Heart right ventricle (tissue), 16 donors: ENCODE measurements around the gene NFIC. TPM values are rescaled to one million over a fixed set of nuclear protein-coding genes. Genes with fewer than 3 reads are reported as not detected.

Experiments used
- ATAC-seq, 8 donors: fragments of 200-7000 bp; cut with Tn5 transposase; one replicate each; pipeline ENCODE4 v1.9.1; 2020; ENCODE audit warnings: mild to moderate bottlenecking in 8 of 8, moderate library complexity in 8 of 8, moderate number of reproducible peaks in 1 of 8
- DNase-seq, 2 donors: peaks; one replicate each; pipeline ENCODE4 v3.0.0-alpha.2; 2020
- H3K27ac ChIP-seq, 10 donors: fragments of 200-600 bp; sonication (generic) in 2 of 10; one replicate each; pipeline versions ENCODE4 v1.5.0 to v1.8.0; 2020 to 2022; ENCODE audit warnings: mild to moderate bottlenecking in 3 of 10
- H3K27me3 ChIP-seq, 7 donors: fragments of 200-600 bp; one replicate each; pipeline ENCODE4 v1.8.0; 2021 to 2022; ENCODE audit warnings: mild to moderate bottlenecking in 2 of 7
- H3K36me3 ChIP-seq, 9 donors: fragments of 200-600 bp; sonication (generic) in 1 of 9; one replicate each; pipeline versions ENCODE4 v1.5.0 to v1.8.0; 2020 to 2022; ENCODE audit warnings: mild to moderate bottlenecking in 2 of 9
- H3K4me1 ChIP-seq, 9 donors: fragments of 200-600 bp; sonication (generic) in 1 of 9; one replicate each; pipeline versions ENCODE4 v1.5.0 to v1.8.0; 2020 to 2022; ENCODE audit warnings: mild to moderate bottlenecking in 4 of 9
- H3K4me3 ChIP-seq, 10 donors: fragments of 200-600 bp; sonication (generic) in 2 of 10; one replicate each; pipeline versions ENCODE4 v1.5.0 to v1.8.0; 2020 to 2022; ENCODE audit warnings: mild to moderate bottlenecking in 7 of 10, moderate library complexity in 2 of 10
- H3K9me3 ChIP-seq, 11 donors: fragments of 200-600 bp in 10 of 11; sonication (generic) in 2 of 11; one replicate each; pipeline versions ENCODE4 v1.5.0 to v1.8.0; 2013 to 2022; ENCODE audit warnings: mild to moderate bottlenecking in 2 of 11, control low read depth in 1 of 11, moderate library complexity in 1 of 11
- WGBS, 2 donors: extraction: QIAGEN DNeasy Blood & Tissue Kit; methylation state at CpG; one replicate each; pipeline ENCODE4 v1.1.7; 2013; ENCODE audit warnings: inconsistent platforms in 1 of 2; 5-methylcytosine and 5-hydroxymethylcytosine counted together
- intact Hi-C, 10 donors: fragments of 100-400 bp; cut with DNase I; formaldehyde crosslinking; loops; one replicate each; pipeline versions ENCODE4 v1.11.1 to v1.14.2; 2022
- polyA plus RNA-seq, 2 donors: library from polyadenylated mRNA; stranded (reverse); fragments of 200-250 nt; gene quantifications; one replicate each; pipeline ENCODE4 v1.2.3, GENCODE V29; 2013
- total RNA-seq, 10 donors: library from RNA; stranded (reverse); fragmentation: NEBNext Ultra II Directional in 3 of 10; extraction: Animal tissue kit (Norgen Biotek cat#: 25700) in 3 of 10; gene quantifications; one replicate each; pipeline versions ENCODE4 v1.2.1 to v1.2.4, GENCODE V29; 2021 to 2023
- TF ChIP-seq, protein P1 (sequence below), 9 donors: fragments of 200-600 bp; sonication (generic) in 2 of 9; IDR thresholded peaks; one replicate each; pipeline versions ENCODE4 v1.5.0 to v1.8.0; 2021 to 2022; ENCODE audit warnings: antibody characterized with exemption in 9 of 9, mild to moderate bottlenecking in 5 of 9, moderate library complexity in 1 of 9
- donor health status: Arrhythmogenic right ventricular cardiomyopathy.
- donor health status: ischemic (EF 13 %, LVEDD 7.1; RV severe dilation, severe dysfunction).
- donor health status: healthy with polysubstance abuse.
- donor health status: DM: no; HTN: yes; CAD: no.
- donor health status: DM: no; HTN: no; CAD: no.
- donor health status: ischemic (EF 25% LVEDD 6.9; RV normal size, moderate dysfunction).
- donor health status: ischemic (EF 25% LVEDD 5.7; RV mildly dilated, moderate dysfunction).
- donor health status: healthy.
- donor health status: DM: yes; HTN: yes; CAD: no.
- donor health status: Ischemic cardiomyopathy.
- donor health status: ischemic (EF 35%, LVEDD 5.7; RV mildly dilated, moderate dysfunction).
- donor health status: nonischemic (EF 11% LVEDD 7.7; RV severe dilation, severe dysfunction).
- donor health status: DM: yes; HTN: yes; CAD: no.
- donor health status: PGD.
- donor health status: ischemic (EF 29% LVEDD 5.4; RV normal size, mild dysfunction).
- donor health status: nonischemic (EF 23%, LVEDD 6.1; RV moderate dilation, normal function).

Gene NFIC
- total and polyA plus RNA-seq, 12 donors, result 52.3 to 217 (median 157) TPM

DNA sequence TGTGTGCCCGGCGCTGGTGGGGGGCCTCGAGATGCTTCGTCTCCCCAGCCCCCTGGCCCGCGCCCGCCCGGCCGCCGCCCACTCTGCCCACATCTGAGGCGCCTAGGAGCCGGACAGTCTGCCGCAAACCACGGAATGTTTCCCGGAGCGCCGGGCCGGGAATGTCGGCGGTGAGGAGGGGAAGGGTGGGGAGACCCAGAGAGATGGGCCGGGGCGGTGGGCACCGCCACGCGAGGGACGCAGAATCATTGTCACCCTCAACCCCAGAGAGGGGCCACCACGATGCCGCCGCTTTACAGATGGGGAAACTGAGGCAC, 46.1 kb upstream of the NFIC start:
- H3K27me3 ChIP-seq, result peaks cover 6 to 58% (median 51%) of the 10 kb centered on the region in 7 donors
- H3K4me1 ChIP-seq, result no peaks in the 10 kb centered on the region
- H3K36me3 ChIP-seq, result no peaks in the 10 kb centered on the region
- ATAC-seq, result no peak
- no peaks in the 10 kb centered on the region for H3K9me3 ChIP-seq
- H3K4me3 ChIP-seq, result no peak overlapping the region
- intact Hi-C loops, result loop anchor here in 2 of 10 donors (5.0 to 10.0 kb wide), 2 partner anchors 157 to 304 kb away; partner anchors contain the start of gene CACTIN (in 1 of the 2)
- DNase-seq, result no peak
- 58 to 60% methylated on average over 27 to 29 of the region's 29 CpGs for WGBS, 2 donors
- TF ChIP-seq, protein P1, sequence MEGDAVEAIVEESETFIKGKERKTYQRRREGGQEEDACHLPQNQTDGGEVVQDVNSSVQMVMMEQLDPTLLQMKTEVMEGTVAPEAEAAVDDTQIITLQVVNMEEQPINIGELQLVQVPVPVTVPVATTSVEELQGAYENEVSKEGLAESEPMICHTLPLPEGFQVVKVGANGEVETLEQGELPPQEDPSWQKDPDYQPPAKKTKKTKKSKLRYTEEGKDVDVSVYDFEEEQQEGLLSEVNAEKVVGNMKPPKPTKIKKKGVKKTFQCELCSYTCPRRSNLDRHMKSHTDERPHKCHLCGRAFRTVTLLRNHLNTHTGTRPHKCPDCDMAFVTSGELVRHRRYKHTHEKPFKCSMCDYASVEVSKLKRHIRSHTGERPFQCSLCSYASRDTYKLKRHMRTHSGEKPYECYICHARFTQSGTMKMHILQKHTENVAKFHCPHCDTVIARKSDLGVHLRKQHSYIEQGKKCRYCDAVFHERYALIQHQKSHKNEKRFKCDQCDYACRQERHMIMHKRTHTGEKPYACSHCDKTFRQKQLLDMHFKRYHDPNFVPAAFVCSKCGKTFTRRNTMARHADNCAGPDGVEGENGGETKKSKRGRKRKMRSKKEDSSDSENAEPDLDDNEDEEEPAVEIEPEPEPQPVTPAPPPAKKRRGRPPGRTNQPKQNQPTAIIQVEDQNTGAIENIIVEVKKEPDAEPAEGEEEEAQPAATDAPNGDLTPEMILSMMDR (IDR thresholded peaks at IDR 0.05), result no peak
- H3K27ac ChIP-seq, result no peak overlapping the region

DNA sequence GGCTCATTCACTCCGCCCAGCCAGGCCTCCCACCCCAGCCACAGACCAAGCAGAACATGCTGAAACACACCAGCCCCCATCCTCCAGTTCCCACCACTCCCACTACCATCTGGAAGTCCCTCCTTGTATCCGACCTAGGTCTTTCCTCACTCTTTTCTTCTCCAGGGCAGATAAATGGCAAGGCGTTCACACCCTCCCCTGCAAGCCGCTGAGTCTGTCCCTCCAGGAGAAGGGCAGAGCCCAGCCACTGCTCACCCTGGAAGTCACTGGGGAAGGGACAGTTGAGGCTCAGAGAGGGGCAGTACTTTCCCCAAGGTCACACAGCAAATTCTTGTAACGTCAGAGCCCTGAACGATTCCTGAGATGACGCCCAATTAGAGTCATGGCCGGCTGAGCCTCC, 45.5 kb upstream of the NFIC start:
- ATAC-seq, result no peak
- no peaks in the 10 kb centered on the region for H3K36me3 ChIP-seq
- WGBS, 2 donors, result 69% methylated on average over 8 of the region's 8 CpGs
- TF ChIP-seq, protein P1 (IDR thresholded peaks at IDR 0.05), result no peak
- peaks cover 6 to 57% (median 45%) of the 10 kb centered on the region in 7 donors for H3K27me3 ChIP-seq
- no peaks in the 10 kb centered on the region for H3K4me1 ChIP-seq
- H3K9me3 ChIP-seq, result no peaks in the 10 kb centered on the region
- H3K4me3 ChIP-seq, result no peak overlapping the region
- no peak overlapping the region for H3K27ac ChIP-seq
- intact Hi-C loops, result loop anchor here in 2 of 10 donors (5.0 to 10.0 kb wide), 2 partner anchors 156 to 304 kb away; partner anchors contain the start of gene CACTIN (in 1 of the 2)
- no peak for DNase-seq

DNA sequence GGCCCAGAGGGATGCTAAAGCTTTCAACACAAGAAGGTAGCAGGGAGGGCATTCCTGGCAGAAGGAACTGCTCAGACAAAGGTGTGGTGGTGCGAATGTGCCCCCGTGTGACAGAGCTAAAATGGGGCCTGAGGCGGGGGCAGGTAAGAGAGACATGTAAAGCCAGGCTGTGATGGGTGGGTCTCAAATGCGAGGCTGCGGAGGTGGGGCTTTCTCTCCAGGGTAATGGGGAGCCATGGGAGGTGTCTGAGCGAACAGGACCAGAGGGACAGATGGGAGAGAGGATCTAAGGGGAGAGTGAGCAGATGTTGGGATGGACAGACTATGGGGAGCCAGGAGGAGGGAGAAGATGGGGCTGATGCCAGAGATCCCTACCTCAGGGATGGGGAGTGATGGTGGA, 44.7 kb upstream of the NFIC start:
- WGBS, 2 donors, result 56 to 64% methylated on average over 6 of the region's 6 CpGs
- ATAC-seq (no peak), DNase-seq (no peak)
- Histone ChIP-seq H3K4me1 (no peaks in the 10 kb centered on the region), H3K27me3 (peaks cover 6 to 48% (median 40%) of the 10 kb centered on the region in 7 donors), H3K27ac (no peak overlapping the region), H3K36me3 (no peaks in the 10 kb centered on the region), H3K9me3 (no peaks in the 10 kb centered on the region), H3K4me3 (no peak overlapping the region)
- TF ChIP-seq, protein P1 (IDR thresholded peaks at IDR 0.05), result no peak
- intact Hi-C loops, result loop anchor here in 2 of 10 donors (5.0 to 10.0 kb wide), 2 partner anchors 156 to 303 kb away; partner anchors contain the start of gene CACTIN (in 1 of the 2)

DNA sequence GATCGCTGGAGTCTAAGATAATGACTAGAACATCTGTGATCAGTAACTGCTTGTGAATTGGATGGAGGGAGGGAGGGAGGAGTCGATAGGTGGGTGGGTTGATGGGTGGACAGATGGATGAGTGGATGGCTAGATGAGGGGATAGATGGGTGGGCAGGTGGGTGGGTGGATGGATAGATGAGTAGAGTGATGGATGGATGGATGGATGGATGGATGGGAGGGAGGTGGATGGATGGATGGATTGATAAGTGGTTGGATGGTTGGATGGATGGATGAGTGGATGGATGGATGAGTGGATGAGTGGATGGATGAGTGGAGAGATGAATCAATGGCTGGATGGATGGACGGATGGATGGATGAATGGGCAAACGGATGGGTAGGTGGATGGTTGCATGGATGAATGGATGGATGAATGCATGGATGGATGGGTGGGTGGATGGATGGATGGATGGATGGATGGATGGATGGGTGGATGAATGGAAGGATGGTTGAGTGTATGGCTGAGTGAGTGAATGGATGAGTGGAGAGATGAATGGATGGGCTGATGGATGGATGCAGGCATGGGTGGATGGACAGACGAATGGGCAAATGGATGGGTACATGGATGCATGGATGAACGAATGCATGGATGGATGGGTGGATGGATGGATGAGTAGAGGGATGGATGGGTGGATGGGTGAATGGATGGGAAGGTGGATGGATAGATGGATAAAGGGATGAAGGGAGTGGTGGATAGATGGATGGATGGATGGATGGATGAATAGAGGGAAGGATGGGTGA, 44.0 kb upstream of the NFIC start:
- Histone ChIP-seq H3K27ac (no peak overlapping the region), H3K4me3 (no peak overlapping the region), H3K4me1 (peaks cover 0 to 4% (median 0%) of the 10 kb centered on the region in 9 donors), H3K36me3 (no peaks in the 10 kb centered on the region), H3K27me3 (peaks cover 6 to 41% (median 33%) of the 10 kb centered on the region in 7 donors), H3K9me3 (no peaks in the 10 kb centered on the region)
- 83 to 85% methylated on average over 6 of the region's 6 CpGs for WGBS, 2 donors
- DNase-seq, result no peak
- intact Hi-C loops, result loop anchor here in 2 of 10 donors (5.0 to 10.0 kb wide), 2 partner anchors 155 to 302 kb away; partner anchors contain the start of gene CACTIN (in 1 of the 2)
- TF ChIP-seq, protein P1 (IDR thresholded peaks at IDR 0.05), result no peak
- no peak for ATAC-seq
